Midbrain (tissue), 1 donor: ENCODE results near the gene WDR43.

Experiments
- DNase-seq: peaks from one replicate; lab custom pipeline; 2025; lab: John Stamatoyannopoulos, UW

Gene WDR43, protein sequence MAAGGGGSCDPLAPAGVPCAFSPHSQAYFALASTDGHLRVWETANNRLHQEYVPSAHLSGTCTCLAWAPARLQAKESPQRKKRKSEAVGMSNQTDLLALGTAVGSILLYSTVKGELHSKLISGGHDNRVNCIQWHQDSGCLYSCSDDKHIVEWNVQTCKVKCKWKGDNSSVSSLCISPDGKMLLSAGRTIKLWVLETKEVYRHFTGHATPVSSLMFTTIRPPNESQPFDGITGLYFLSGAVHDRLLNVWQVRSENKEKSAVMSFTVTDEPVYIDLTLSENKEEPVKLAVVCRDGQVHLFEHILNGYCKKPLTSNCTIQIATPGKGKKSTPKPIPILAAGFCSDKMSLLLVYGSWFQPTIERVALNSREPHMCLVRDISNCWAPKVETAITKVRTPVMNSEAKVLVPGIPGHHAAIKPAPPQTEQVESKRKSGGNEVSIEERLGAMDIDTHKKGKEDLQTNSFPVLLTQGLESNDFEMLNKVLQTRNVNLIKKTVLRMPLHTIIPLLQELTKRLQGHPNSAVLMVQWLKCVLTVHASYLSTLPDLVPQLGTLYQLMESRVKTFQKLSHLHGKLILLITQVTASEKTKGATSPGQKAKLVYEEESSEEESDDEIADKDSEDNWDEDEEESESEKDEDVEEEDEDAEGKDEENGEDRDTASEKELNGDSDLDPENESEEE

DNA sequence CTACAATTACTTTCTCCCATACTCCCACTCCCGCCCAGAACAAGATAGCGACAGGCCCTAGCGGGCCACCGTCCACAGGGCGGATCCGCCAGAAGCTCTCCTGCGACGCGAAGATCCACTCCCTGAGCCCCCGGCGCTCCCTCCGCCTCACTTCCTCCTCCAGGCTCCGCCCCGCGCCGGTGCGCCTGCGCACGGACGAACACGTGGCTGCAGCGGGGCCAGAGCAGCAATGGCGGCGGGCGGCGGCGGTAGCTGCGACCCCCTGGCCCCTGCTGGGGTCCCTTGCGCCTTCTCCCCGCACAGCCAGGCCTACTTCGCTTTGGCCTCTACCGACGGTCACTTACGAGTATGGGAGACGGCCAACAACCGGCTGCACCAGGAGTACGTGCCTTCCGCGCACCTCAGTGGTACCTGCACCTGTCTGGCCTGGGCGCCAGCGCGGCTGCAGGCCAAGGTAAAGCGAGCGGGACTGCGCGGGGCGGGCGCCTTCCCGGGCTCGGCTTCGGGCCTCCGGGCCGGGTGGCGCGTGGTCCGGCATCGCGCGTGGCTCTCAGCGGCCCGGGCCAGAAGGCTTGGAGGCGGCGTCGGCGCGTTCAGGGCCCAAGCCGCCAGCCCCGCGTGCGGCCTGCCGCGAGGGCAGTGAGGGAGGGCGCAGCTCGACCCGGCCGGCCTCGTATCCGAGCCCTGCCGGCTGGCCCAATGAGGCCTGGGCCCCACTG is at the start of gene WDR43:
Gene WDR43, plus strand, starts transcription at position 198 of the 719 bp plus-strand sequence. Its CDS starts 32 bp downstream, at position 230.
- peak; percentile 99 for DNase-seq

DNA sequence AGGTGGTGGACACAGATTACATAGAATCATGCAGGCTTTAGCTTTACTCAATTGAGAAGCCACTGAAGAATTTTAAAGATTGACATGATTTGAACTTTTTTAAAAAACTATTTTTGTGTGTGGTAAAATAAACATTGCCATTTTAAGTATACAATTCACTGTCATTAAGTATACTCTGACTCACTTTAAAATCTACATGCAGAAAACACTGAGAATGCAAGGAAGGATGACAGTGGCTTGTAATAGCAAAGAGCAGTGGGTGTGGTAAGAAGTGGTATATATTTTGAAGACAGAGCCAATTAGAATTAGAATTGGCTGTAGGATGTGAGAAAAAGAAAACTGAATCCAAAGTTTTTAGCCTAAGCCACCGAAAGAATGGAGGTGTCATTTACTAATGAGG is 39.3 kb upstream of the WDR43 start:
- no peak for DNase-seq

DNA sequence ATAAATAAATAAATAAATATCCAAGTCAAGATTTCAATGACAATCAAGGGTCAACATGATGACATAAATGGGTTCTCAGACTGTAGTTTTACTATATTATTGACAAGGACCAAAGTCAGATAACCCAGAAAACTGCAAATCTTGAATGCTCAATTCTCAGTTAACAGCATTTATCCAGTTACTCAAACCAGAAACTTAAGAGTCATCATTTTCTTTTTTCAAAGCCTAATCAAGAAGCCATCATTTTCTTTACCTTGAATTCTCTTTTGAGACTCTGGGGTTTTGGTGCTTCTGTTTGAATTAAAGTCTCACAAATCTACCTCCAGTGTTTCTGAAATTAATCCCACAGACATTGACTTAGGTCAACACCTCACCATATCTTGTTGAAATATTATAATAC is 38.5 kb upstream of the WDR43 start:
- no peak for DNase-seq

DNA sequence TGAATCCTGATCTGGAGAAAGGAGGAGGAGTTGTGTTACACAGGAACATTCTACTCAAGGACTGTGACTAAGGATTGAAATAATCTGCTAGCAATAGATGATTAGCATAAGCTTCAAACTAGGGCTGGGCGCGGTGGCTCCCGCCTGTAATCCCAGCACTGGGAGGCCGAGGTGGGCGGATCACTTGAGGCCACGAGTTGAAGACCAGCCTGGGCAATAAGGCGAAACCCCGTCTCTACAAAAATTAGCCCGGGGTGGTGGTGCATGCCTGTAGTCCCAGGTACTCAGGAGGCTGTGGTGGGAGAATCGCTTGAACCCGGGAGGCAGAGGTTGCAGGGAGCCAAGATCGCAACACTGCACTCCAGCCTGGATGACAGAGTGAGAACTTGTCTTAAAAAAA is 25.9 kb upstream of the WDR43 start:
- DNase-seq = no peak

DNA sequence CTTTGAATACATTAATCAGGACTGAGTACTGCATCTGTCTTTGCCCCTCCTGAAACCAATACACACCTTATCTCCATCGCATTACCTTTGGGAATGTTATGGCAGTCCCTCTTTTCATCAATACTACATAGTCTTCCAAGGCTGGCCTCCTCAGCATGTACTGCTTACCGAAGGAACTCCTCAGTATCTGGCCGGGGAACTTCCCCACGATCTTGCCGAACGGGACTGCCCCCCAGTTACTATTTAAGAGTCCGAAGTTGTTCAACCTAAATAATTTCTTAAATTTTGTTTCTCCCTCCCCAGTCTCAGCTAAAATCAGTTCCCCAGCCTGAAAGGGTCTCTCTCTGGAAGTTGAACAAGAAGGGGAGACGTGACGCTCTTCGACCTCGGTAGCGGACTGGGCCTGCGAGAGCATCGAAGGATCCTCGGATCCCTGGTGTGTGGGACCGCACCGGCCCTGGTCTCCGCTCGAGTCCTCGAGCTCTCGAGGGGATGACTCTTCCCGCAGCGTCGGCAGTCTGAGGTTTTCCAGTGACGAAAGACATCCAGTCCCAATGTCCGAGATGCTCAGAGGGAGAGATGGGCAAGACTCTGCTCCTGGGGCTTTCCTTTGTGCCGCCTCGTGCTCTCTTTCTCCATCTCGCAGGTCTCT is 24.8 kb upstream of the WDR43 start:
- DNase-seq = peak; percentile 38

DNA sequence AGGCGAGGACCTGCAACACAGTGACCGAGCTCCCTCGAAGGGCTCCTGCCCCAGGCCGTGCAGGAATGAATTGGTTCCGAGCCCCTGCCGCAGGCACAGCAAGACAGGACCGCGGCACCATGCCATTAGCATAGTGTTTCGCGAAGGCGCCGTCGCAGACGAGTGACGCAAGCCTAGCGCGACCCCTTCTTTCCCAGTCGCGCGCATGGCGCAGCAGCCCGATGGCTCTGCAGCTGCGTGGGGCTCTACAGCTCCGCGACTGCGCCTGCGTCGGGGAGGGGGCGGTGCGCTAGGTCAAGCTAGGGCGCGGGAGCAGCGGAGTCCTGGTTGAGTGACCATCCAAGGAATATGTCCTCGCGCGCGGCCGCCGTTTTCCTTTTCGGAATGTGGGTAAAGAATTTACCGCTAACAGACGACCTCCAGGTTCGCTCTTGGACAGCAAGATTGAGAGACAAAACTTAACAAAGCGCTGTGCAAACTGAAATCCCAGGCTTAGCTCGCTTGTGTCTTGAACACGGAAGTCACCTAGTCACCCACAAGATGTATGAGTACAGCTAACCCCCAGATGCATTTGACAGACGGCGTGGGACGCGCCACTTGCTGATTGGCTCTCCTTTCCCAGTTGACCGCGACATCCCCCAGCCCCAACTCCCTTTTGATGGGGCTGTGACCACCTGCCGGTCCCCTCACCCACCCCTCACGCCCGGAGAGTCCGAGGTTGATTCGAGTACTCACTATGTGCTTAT is 24.1 kb upstream of the WDR43 start, which contains the start of gene TRMT61B:
Gene TRMT61B, minus strand, starts transcription at position 164 of the 746 bp plus-strand sequence. Its CDS starts 32 bp downstream, at position 132.
- peak; percentile 96 for DNase-seq

DNA sequence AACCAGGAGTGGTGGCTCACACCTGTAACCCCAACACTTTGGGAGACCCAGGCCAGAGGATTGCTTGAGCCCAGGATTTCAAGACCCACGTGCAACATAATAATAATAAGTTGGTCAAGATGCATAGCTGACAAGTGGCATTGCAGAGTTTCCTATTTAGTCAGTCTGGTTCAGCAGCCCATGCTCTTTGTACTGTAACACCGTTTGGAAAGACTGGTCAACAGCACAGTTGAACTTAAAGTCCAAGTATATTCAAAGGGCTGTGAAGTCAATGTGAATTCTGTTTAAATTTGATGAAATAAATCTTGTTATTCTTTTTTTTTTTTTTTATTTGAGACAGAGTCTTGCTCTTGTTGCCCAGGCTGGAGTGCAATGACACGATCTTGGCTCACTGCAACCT is 22.8 kb upstream of the WDR43 start:
- DNase-seq = no peak

DNA sequence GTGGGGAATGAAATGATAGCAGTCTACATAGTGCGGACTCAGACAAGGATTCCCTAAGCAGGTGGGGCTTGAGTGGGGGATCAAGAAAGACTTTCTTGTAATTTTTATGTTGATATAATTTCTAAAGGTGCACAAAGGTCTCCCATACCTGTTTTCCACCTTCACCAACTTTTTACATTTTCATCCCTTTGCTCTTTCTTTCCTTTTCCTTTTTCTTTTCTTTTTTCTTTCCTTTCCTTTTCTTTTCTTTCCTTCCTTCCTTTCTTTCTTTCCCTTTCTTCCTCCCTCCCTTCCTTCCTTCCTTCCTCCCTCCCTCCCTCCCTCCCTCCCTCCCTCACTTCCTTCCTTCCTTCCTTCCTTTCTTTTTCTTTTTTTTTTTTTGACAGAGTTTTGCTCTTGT is 14.3 kb upstream of the WDR43 start:
- DNase-seq = no peak

DNA sequence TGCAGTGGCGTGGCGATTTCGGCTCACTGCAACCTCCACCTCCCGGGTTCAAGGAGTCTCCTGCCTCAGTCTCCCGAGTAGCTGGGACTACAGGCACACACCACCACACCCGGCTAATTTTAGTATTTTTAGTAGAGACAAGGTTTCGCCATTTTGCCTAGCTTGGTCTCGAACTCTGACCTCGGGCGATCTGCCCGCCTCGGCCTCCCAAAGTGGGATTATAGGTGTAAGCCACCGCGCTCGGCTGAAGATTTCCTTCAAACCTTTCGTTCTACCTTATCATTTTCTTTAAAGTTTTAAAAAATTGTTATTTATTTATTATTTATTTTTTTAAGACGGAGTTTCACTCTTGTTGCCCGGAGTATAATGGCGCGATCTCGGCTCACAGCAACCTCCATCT is 979 bp upstream of the WDR43 start:
- no peak for DNase-seq

DNA sequence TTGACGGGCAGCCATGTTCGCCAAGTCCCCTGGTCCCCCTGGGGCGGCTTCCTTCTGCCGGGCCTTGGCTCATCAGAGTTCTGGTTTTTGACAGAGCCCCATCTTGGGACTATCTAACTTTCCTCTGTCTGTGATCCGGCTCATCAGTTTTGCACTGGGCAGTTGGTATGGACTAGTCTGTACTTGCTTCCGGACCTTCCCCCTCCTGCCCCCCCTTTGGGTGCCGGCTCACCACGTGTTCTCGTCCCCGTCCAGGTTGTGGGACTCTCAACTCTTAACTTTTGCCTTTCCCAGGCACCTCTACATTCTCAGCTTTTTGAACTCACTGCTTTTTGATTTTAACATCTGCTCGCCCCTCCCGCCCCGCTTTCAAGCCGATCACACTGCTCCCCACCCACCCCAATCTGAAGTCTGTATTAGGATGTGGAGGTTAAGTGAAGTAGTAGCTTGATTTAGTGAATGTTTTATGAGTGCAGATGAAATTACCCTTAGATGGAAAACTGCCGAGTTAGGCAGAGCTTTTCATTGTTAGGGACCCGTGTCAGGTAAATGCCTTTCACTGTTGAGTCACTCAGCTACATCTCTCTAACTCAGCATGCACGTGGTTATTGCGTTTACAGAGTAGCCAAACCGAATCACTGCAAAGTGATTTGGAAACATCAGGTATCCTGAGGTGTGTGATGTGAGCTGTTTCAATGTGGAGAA is 874 bp downstream of the WDR43 start:
- peak; percentile 3 for DNase-seq

DNA sequence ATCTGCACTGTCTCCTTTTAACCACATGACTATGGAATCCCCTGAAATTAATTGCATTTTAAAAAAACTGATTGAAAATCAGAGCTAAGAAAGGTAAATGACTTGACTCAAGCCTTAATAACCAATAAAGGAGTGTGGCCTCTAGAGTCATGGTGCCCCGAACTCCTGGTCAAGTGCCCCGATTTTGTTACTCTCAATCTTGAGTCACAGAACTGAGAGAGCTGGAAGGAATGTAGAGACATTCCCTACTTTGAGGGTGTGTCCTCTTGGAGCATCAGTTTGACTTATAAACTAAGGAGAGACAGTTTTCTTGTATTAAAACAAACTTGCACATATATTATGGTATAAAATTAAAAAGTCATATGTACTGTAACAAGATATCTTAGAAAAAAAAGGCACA is 2.4 kb downstream of the WDR43 start:
- no peak for DNase-seq

DNA sequence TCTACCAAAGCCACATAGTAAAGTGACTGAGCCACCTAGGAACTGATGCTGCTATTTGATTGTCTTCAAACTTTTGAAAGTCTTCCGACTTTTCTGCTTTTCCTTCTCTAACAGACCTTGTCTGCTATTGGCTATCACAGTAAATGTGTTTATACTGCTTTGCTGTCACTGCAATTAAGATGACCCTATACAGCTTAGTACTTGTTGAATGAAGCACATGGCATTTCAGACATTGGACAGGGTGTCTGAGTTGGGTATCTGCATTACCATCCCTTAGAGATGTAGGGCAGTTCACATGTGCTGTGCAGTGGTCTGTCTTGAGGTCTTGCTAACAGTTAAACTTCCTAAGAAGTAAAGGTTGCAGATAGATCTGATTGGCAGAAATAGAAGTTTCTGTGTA is 3.6 kb downstream of the WDR43 start:
- DNase-seq = no peak

DNA sequence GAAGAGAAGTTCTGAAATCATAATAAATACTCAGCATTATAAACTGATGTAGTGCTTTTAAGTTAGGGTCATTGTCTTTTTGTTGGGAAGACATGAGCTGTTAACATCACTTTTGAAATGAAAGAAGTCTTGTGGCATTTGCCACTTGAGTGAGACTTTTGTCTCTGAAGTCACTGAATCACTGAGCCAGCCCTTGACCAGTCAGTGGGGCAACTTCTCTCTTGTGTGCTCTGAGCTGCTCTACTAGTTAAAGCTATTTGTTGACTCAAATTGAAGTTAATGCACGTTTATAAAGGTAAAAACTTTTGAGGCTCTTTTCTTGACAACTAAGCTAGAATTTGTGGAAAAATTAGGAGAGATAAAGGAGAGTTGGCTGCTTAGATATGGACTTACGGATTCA is 6.7 kb downstream of the WDR43 start:
- DNase-seq = no peak

DNA sequence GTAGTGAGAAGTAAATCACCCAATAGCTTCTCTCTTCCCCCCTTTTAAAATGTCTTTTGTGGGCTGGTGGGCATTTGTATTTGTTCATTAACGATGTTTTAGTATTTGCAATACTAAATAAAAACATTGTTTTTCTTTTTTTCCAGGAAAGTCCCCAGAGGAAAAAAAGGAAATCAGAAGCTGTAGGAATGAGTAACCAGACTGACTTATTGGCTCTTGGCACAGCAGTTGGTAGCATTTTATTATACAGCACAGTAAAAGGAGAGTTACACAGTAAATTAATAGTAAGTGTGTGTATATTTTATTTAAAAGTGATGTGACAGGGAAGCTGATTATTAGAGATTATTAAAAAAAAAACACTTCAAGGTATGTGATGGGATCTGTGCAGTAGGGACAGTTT is 7.4 kb downstream of the WDR43 start:
- DNase-seq = no peak

DNA sequence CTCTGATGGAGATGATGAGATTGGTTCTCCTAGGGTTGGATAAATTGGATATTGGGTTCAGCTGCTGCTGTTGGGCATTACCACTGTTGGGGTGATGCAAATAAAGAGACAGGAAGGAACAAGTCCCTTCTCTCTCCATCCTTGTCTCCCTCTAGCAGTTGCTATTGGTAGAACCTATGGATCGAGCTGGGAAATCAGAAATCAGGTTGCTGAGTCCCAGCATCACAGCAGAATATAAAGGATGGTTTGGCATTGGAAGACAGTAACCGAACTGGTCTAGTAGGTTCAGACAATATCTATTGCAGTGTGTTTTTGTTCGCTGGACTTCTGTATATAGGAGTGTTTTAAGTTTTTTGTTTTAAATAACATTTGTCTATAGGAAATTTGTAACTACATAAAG is 8.1 kb downstream of the WDR43 start:
- no peak for DNase-seq

DNA sequence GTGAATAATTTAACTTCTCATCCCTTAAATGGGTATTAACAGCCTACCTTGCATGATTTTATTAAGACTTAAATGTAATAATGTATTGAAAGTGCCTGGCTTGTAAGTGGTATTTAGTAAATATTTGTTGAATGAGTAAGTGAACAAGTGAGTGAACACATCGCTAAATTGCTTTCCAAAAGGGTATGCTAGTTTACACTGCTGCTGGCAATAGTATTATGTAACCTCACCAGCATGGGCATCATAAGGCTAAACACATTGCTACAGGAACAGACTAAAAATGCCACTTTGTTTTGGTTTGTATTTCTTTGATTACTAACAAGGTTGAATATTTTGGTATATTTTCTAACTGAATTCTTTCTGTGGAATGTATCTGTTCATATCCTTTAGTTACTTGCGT is 9.8 kb downstream of the WDR43 start:
- no peak for DNase-seq

DNA sequence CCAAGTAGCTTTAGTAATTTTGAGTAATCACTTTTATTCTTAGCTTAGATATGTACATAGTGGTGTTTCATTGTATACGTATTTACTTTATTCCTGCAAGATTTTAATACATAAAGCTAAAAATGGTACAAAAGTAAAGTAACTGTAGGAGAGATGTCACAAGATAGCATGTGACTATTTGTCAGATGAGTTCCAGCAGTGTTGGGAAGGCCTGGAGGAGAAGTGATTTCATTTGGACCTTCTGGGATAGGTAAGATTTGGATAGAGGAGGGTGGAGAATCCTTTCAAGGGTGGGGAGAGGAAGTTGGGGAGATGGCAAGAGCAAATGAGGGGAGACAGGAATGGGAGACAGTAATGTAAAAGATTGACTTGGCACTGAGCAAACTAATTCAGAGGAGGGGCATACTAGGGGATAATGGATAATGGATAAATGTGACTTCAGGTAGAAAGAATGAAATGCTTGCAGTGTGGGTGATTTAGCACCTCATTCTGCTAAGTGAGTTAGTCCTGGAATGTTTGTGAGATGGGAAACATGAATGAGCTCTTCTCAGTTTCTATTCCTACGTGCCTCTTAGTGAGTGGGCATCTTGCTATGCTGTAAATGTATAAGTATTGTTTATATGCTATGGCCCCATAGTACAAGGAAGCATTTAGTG is 10.5 kb downstream of the WDR43 start:
- no peak for DNase-seq

DNA sequence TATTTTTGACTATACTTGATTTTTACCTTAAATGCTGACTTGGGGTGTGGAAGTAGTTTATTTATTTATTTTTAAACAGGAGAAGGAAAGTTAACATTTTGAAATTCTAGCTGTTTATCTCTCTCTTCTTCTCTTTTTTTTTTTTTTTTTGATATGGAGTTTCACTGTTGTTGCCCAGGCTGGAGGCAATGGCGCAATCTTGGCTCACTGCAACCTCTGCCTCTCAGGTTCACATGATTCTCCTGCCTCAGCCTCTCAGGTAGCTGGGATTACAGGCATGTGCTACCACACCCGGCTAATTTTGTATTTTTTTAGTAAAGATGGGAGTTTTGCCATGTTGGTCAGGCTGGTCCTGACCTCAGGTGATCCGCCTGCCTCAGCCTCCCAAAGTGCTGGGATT is 11.1 kb downstream of the WDR43 start:
- DNase-seq = no peak

DNA sequence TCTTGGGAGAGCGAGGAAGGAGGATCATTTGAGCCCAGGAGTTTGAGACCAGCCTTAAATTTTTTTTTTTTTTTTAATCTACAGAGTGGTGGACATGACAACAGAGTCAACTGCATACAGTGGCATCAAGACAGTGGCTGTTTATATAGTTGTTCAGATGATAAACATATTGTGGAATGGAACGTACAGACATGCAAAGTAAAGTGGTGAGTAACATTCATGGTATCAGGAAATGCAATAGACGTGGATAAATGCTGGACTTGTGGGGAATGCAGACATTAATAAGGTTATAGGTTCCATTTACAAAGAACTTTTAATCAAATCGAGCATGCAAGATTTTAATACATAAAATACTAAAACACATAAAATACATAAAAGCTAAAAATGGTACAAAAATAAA is 11.9 kb downstream of the WDR43 start:
- no peak for DNase-seq

DNA sequence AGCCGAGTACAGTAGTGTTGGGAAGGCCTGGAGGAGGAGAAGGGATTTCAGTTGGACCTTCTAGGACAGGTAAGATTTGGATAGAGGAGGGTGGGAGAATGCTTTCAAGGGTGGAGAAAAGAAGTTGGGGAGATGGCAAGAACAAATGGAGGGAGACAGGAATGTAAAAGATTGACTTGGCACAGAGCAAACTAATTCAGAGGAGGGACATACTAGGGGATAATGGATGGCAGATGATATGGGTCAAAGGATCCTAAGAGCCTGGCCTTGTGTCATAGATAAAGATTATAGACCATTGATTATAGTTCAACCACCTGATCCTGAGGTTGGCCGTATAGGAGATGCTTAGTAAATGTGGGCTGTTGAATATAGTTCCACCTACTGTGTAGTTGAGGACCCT is 12.4 kb downstream of the WDR43 start:
- no peak for DNase-seq
